PFSK-1 (cell line): ENCODE measurements around the gene ARSK.

ENCODE experiments used
- FOXP2 ChIP-seq: optimal IDR thresholded peaks from 2 replicates; pipeline ENCODE3; 2011; ENCODE audit warnings: borderline replicate concordance, control low read depth, inconsistent platforms; ENCODE audit not compliant: insufficient read depth; ENCODE audit errors: extremely low read length, extremely low read depth
- POLR2AphosphoS5 ChIP-seq: IDR thresholded peaks from 2 replicates; pipeline ENCODE4 v1.6.1; 2012; ENCODE audit warnings: low read depth, mild to moderate bottlenecking, control low read depth, low read length, moderate library complexity
- REST ChIP-seq, 2 experiments: IDR thresholded peaks; 2 replicates each; pipeline versions ENCODE4 v1.6.1 to v1.8.0; 2011 to 2012; ENCODE audit warnings: low read depth in 2 of 2, low read length in 2 of 2, control low read depth in 1 of 2, inconsistent platforms in 1 of 2, mild to moderate bottlenecking in 1 of 2, moderate library complexity in 1 of 2; ENCODE audit not compliant: insufficient read depth in 1 of 2
- SIN3A ChIP-seq: IDR thresholded peaks from 2 replicates; pipeline ENCODE4 v1.6.1; 2012; ENCODE audit warnings: mild to moderate bottlenecking, low read length, moderate library complexity, borderline replicate concordance; ENCODE audit not compliant: insufficient read depth

- TF ChIP-seq REST (IDR thresholded peaks at IDR 0.05; ENCODE audit: insufficient read depth in 1 of 2, low read depth in 2 of 2, low read length in 2 of 2) (no peak), SIN3A (no peak), POLR2AphosphoS5 (no peak), FOXP2 (no peak)
Measured at GRCh38 chr5:95599252-95599651, 44.4 kb downstream of the ARSK start.
